ENCODE results near the gene PLCL1.
"Not testable (repeated sequence)": the region's sequence is repeated elsewhere in the genome, so short reads cannot be mapped to it uniquely, and the experiment has no call there.

Gene PLCL1

GRCh38 chr2:197992482-197993133 lies 188.2 kb downstream of the PLCL1 start:
- in situ Hi-C loops (cut with HindIII; ENCODE audit: low sequenced_read_pairs): no loop called here

- in situ Hi-C loops (cut with HindIII; ENCODE audit: low sequenced_read_pairs): no loop called here
These were observed 189.0 kb downstream of the PLCL1 start for GRCh38 chr2:197993363-197993762.

- in situ Hi-C loops (cut with HindIII; ENCODE audit: low sequenced_read_pairs): no loop called here
These were observed 189.4 kb downstream of the PLCL1 start for GRCh38 chr2:197993830-197994229.

- in situ Hi-C loops (cut with HindIII; ENCODE audit: low sequenced_read_pairs): no loop called here
These were observed 190.4 kb downstream of the PLCL1 start for GRCh38 chr2:197994751-197995150.

GRCh38 chr2:197996583-197996982 lies 192.2 kb downstream of the PLCL1 start:
- in situ Hi-C loops (cut with HindIII; ENCODE audit: low sequenced_read_pairs): no loop called here

GRCh38 chr2:197997083-197997541 lies 192.7 kb downstream of the PLCL1 start:
- in situ Hi-C loops (cut with HindIII; ENCODE audit: low sequenced_read_pairs): no loop called here

- in situ Hi-C loops (cut with HindIII; ENCODE audit: low sequenced_read_pairs): no loop called here
These were observed 194.3 kb downstream of the PLCL1 start for GRCh38 chr2:197998702-197999101.

GRCh38 chr2:198000417-198000816 lies 196.0 kb downstream of the PLCL1 start:
- in situ Hi-C loops (cut with HindIII; ENCODE audit: low sequenced_read_pairs): no loop called here

GRCh38 chr2:198004173-198004572 lies 199.8 kb downstream of the PLCL1 start:
- in situ Hi-C loops (cut with HindIII; ENCODE audit: low sequenced_read_pairs): no loop called here

GRCh38 chr2:198004921-198005829 lies 200.8 kb downstream of the PLCL1 start:
- in situ Hi-C loops (cut with HindIII; ENCODE audit: low sequenced_read_pairs): no loop called here

- in situ Hi-C loops (cut with HindIII; ENCODE audit: low sequenced_read_pairs): no loop called here
These were observed 202.3 kb downstream of the PLCL1 start for GRCh38 chr2:198006733-198007132.

- in situ Hi-C loops (cut with HindIII; ENCODE audit: low sequenced_read_pairs): no loop called here
These were observed 203.8 kb downstream of the PLCL1 start for GRCh38 chr2:198008230-198008629.

GRCh38 chr2:198012025-198012424 lies 207.6 kb downstream of the PLCL1 start:
- in situ Hi-C loops (cut with HindIII; ENCODE audit: low sequenced_read_pairs): no loop called here

- in situ Hi-C loops (cut with HindIII; ENCODE audit: low sequenced_read_pairs): no loop called here
These were observed 211.8 kb downstream of the PLCL1 start for GRCh38 chr2:198016243-198016642.

- in situ Hi-C loops (cut with HindIII; ENCODE audit: low sequenced_read_pairs): no loop called here
These were observed 212.7 kb downstream of the PLCL1 start for GRCh38 chr2:198017068-198017467.

GRCh38 chr2:198028955-198029354 lies 224.6 kb downstream of the PLCL1 start:
- in situ Hi-C loops (cut with HindIII; ENCODE audit: low sequenced_read_pairs): no loop called here

GRCh38 chr2:198029576-198029975 lies 225.2 kb downstream of the PLCL1 start:
- in situ Hi-C loops (cut with HindIII; ENCODE audit: low sequenced_read_pairs): not testable (repeated sequence)

GRCh38 chr2:198033626-198034025 lies 229.2 kb downstream of the PLCL1 start:
- in situ Hi-C loops (cut with HindIII; ENCODE audit: low sequenced_read_pairs): loop anchor here (5.0 kb wide), 1 partner anchor 51 kb away; no protein-coding TSS in a partner anchor

- in situ Hi-C loops (cut with HindIII; ENCODE audit: low sequenced_read_pairs): no loop called here
These were observed 231.9 kb downstream of the PLCL1 start for GRCh38 chr2:198036029-198036879.

GRCh38 chr2:198040835-198041234 lies 236.4 kb downstream of the PLCL1 start:
- in situ Hi-C loops (cut with HindIII; ENCODE audit: low sequenced_read_pairs): no loop called here

- in situ Hi-C loops (cut with HindIII; ENCODE audit: low sequenced_read_pairs): no loop called here
These were observed 237.8 kb downstream of the PLCL1 start for GRCh38 chr2:198042189-198042588.
